Left ventricle myocardium inferior (tissue), 1 donor: ENCODE results near the gene FHIT. TPM values are rescaled to one million over a fixed set of nuclear protein-coding genes. Genes with fewer than 3 reads are reported as not detected.

ENCODE experiments used
- DNase-seq: peaks from one replicate; pipeline ENCODE4 v3.0.0-alpha.2; 2020
- H3K27ac ChIP-seq: fragments of 200-600 bp; replicated peaks from 2 replicates; pipeline ENCODE4 v1.8.0; 2021
- H3K27me3 ChIP-seq: fragments of 200-600 bp; 2 replicates; pipeline ENCODE4 v1.8.0; 2021; ENCODE audit warnings: low read depth
- H3K36me3 ChIP-seq: fragments of 200-600 bp; 2 replicates; pipeline ENCODE4 v1.8.0; 2021
- H3K4me1 ChIP-seq: fragments of 200-600 bp; 2 replicates; pipeline ENCODE4 v1.8.0; 2021
- H3K4me3 ChIP-seq: fragments of 200-600 bp; 2 replicates; pipeline ENCODE4 v1.8.0; 2021; ENCODE audit warnings: mild to moderate bottlenecking, moderate library complexity
- H3K9me3 ChIP-seq: fragments of 200-600 bp; replicated peaks from 2 replicates; pipeline ENCODE4 v1.8.0; 2021
- intact Hi-C: fragments of 100-400 bp; cut with micrococcal nuclease; formaldehyde crosslinking; loops from one replicate; pipeline ENCODE4 v1.11.0; 2022
- total RNA-seq: library from RNA; stranded (reverse); fragmentation: NEBNext Ultra II Directional; extraction: Animal tissue kit (Norgen Biotek cat#: 25700); gene quantifications from one replicate; pipeline ENCODE4 v1.2.1, GENCODE V29; 2021
- TF ChIP-seq, protein P1 (sequence below): fragments of 200-600 bp; IDR thresholded peaks from 2 replicates; pipeline ENCODE4 v1.8.0; 2021; ENCODE audit warnings: antibody characterized with exemption, mild to moderate bottlenecking, borderline replicate concordance
- donor health status: DM: no; HTN: yes; CAD: no; lungs with severe emphysema.

Gene FHIT
- total RNA-seq, 1 donor from 2014 or later = 16.0 TPM

GRCh38 chr3:59777066-59777465 lies 1474.2 kb downstream of the FHIT start:
- Histone ChIP-seq H3K36me3 (no peaks in the 10 kb centered on the region), H3K4me1 (no peaks in the 10 kb centered on the region), H3K4me3 (no peak overlapping the region), H3K9me3 (no peaks in the 10 kb centered on the region), H3K27ac (no peak overlapping the region), H3K27me3 (no peaks in the 10 kb centered on the region)
- DNase-seq = no peak
- TF ChIP-seq, protein P1, sequence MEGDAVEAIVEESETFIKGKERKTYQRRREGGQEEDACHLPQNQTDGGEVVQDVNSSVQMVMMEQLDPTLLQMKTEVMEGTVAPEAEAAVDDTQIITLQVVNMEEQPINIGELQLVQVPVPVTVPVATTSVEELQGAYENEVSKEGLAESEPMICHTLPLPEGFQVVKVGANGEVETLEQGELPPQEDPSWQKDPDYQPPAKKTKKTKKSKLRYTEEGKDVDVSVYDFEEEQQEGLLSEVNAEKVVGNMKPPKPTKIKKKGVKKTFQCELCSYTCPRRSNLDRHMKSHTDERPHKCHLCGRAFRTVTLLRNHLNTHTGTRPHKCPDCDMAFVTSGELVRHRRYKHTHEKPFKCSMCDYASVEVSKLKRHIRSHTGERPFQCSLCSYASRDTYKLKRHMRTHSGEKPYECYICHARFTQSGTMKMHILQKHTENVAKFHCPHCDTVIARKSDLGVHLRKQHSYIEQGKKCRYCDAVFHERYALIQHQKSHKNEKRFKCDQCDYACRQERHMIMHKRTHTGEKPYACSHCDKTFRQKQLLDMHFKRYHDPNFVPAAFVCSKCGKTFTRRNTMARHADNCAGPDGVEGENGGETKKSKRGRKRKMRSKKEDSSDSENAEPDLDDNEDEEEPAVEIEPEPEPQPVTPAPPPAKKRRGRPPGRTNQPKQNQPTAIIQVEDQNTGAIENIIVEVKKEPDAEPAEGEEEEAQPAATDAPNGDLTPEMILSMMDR = no peak
- intact Hi-C loops = no loop called here

DNA sequence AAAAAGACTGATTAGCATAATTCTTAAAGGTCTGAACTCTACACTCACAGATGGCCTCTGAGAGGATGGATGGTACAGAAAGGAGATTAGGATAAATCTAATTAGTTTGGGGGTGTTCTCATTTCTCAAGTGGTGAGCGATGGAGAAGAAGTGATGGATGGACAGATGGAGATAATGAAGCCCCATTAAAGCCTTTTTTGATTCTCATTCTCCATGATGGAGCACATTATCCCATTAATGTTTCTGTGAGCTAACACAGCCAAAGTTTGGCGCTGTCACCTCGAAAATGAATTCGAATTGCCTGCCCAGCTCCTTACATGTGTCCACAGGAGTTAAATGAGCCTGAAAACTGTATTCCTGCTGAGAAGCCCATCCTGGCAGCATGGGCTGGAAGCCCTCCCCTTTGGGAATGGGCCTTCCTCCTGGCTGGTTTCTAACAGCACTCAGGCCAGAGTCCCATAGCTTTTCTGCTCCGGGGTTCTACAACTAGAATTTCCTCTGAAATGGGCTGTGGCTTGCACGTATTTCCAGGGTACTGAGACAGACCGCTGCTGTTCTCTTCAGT lies 1475.4 kb downstream of the FHIT start:
- DNase-seq = no peak
- Histone ChIP-seq H3K36me3 (no peaks in the 10 kb centered on the region), H3K9me3 (no peaks in the 10 kb centered on the region), H3K27me3 (no peaks in the 10 kb centered on the region), H3K27ac (no peak overlapping the region), H3K4me1 (no peaks in the 10 kb centered on the region), H3K4me3 (no peak overlapping the region)
- TF ChIP-seq, protein P1 = no peak
- intact Hi-C loops = no loop called here

- H3K4me3 ChIP-seq = no peak overlapping the region
- H3K27me3 ChIP-seq = no peaks in the 10 kb centered on the region
- H3K9me3 ChIP-seq = no peaks in the 10 kb centered on the region
- DNase-seq = no peak
- H3K27ac ChIP-seq = no peak overlapping the region
- no peaks in the 10 kb centered on the region for H3K36me3 ChIP-seq
- H3K4me1 ChIP-seq = no peaks in the 10 kb centered on the region
- intact Hi-C loops = no loop called here
- TF ChIP-seq, protein P1 = no peak
Observed at GRCh38 chr3:59775106-59775505, 1476.1 kb downstream of the FHIT start.

GRCh38 chr3:59774634-59775033 lies 1476.6 kb downstream of the FHIT start:
- Histone ChIP-seq H3K36me3 (no peaks in the 10 kb centered on the region), H3K4me3 (no peak overlapping the region), H3K27ac (no peak overlapping the region), H3K27me3 (no peaks in the 10 kb centered on the region), H3K4me1 (no peaks in the 10 kb centered on the region), H3K9me3 (no peaks in the 10 kb centered on the region)
- DNase-seq = no peak
- intact Hi-C loops = no loop called here
- TF ChIP-seq, protein P1 = no peak

DNA sequence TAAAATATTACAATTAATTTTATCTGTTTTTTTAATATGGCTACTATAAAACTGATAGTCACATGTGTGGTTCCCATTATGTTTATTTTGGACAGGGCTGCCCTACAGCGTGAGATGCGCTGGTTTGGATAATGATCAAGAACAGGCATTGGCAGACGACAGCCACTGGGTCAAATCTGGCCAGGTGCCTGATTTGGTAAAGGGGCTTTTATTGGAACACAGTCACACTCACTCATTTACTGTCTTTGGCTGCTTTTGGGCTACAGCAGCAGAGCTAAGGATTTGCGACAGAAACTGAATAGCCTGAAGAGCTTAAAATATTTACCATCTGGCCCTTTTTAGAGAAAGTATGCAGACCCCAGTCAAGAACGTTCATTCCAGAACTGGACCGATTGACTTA lies 1477.3 kb downstream of the FHIT start:
- TF ChIP-seq, protein P1 = no peak
- no peak overlapping the region for H3K27ac ChIP-seq
- no peaks in the 10 kb centered on the region for H3K27me3 ChIP-seq
- H3K4me3 ChIP-seq = no peak overlapping the region
- no peaks in the 10 kb centered on the region for H3K9me3 ChIP-seq
- DNase-seq = no peak
- intact Hi-C loops = no loop called here
- H3K36me3 ChIP-seq = no peaks in the 10 kb centered on the region
- H3K4me1 ChIP-seq = no peaks in the 10 kb centered on the region
